HCT116 (cell line): ENCODE measurements around the gene INTS1. TPM values are rescaled to one million over a fixed set of nuclear protein-coding genes. Genes with fewer than 3 reads are reported as not detected.
A peak's percentile ranks its signal among the peaks of the same experiment; 100 is the strongest.

Experiments
- ATAC-seq: fragments of 200-7000 bp; cut with Tn5 transposase; 2 replicates; pipeline ENCODE4 v1.9.1; 2020; ENCODE audit warnings: mild to moderate bottlenecking, moderate library complexity
- BruUV-seq: library from RNA; stranded (reverse); fragments of 400-500 nt; replicated peaks from 2 replicates; lab custom pipeline; 2021; lab: Mats Ljungman, UMichigan
- CTCF ChIA-PET: fragments of 300-600 bp; sonication (Branson Sonifier 250); formaldehyde crosslinking; loops from one replicate; lab custom pipeline; 2021; ENCODE audit warnings: antibody characterized with exemption; lab: Charles Lee
- POLR2A ChIA-PET: fragments of 300-600, 350-600 bp; sonication (Branson Sonifier 250); formaldehyde crosslinking; loops from one replicate; lab custom pipeline; 2021; ENCODE audit warnings: antibody characterized with exemption; lab: Charles Lee
- RAD21 ChIA-PET, 2 experiments: fragments of 300-600 bp; sonication (Branson Sonifier 250); formaldehyde crosslinking; loops; one replicate each; lab custom pipeline; 2023; ENCODE audit warnings: low total read pairs in 2 of 2; ENCODE audit not compliant: uncharacterized antibody in 2 of 2, unreplicated experiment in 2 of 2, low non-redundant PET in 1 of 2; lab: Charles Lee
- DNase-seq: peaks from one replicate; pipeline ENCODE4 v3.0.0-alpha.2; 2010; ENCODE audit warnings: low read depth, low spot score
- H2AFZ ChIP-seq: fragments of 200-600 bp; shearing (Covaris generic), sonication (generic); 2 replicates; pipeline ENCODE4 v1.6.1; 2017; ENCODE audit warnings: low read depth, mixed run types, mixed read lengths, antibody characterized with exemption, low read length; ENCODE audit not compliant: poor library complexity, severe bottlenecking
- H3K27ac ChIP-seq: 2 replicates; pipeline ENCODE4 v1.5.1; 2012; ENCODE audit warnings: low read depth, low read length
- H3K27me3 ChIP-seq: fragments of 200-600 bp; sonication (generic); 2 replicates; pipeline ENCODE4 v1.6.1; 2016; ENCODE audit warnings: mixed run types, low read length, mixed read lengths; ENCODE audit not compliant: insufficient read depth
- H3K36me3 ChIP-seq, 2 experiments: fragments of 200-500 bp in 1 of 2; fragments of 200-600 bp in 1 of 2; sonication (Bioruptor generic) in 1 of 2; sonication (generic) in 1 of 2; 2 replicates each; pipeline versions ENCODE4 v1.5.1 to v1.6.1; 2014 to 2016; ENCODE audit warnings: low read length in 2 of 2, inconsistent platforms in 1 of 2, mixed read lengths in 1 of 2, mixed run types in 1 of 2; ENCODE audit not compliant: insufficient read depth in 2 of 2, control insufficient read depth in 1 of 2
- H3K4me1 ChIP-seq, 2 experiments: fragments of 200-600 bp in 1 of 2; sonication (generic) in 1 of 2; 2 replicates each; pipeline versions ENCODE4 v1.5.1 to v1.6.1; 2012 to 2017; ENCODE audit warnings: low read length in 2 of 2, inconsistent platforms in 1 of 2, mild to moderate bottlenecking in 1 of 2, mixed read lengths in 1 of 2, mixed run types in 1 of 2, moderate library complexity in 1 of 2; ENCODE audit not compliant: insufficient read depth in 2 of 2, control insufficient read depth in 1 of 2
- H3K4me2 ChIP-seq: fragments of 200-600 bp; sonication (generic); 2 replicates; pipeline ENCODE4 v1.6.1; 2017; ENCODE audit warnings: mixed run types, low read length, mixed read lengths
- H3K4me3 ChIP-seq, 2 experiments: fragments of 200-600 bp in 1 of 2; sonication (generic) in 1 of 2; replicated peaks in 1 of 2; 2 replicates each; pipeline ENCODE4 v1.5.1; 2011 to 2016; ENCODE audit warnings: low read length in 2 of 2, control low read depth in 1 of 2, low read depth in 1 of 2, mild to moderate bottlenecking in 1 of 2, mixed read lengths in 1 of 2, mixed run types in 1 of 2
- H3K79me2 ChIP-seq: fragments of 200-600 bp; sonication (generic); 2 replicates; pipeline ENCODE4 v1.6.1; 2017; ENCODE audit warnings: mild to moderate bottlenecking, mixed run types, low read length, moderate library complexity, mixed read lengths; ENCODE audit not compliant: insufficient read depth
- H3K9ac ChIP-seq: fragments of 200-600 bp; sonication (generic); 2 replicates; pipeline ENCODE4 v1.6.1; 2016; ENCODE audit warnings: low read length, mixed read lengths
- H3K9me2 ChIP-seq: fragments of 200-600 bp; sonication (generic), shearing (Covaris generic); 2 replicates; pipeline ENCODE4 v1.6.1; 2017; ENCODE audit warnings: mixed run types, mild to moderate bottlenecking, moderate library complexity; ENCODE audit not compliant: insufficient read depth
- H3K9me3 ChIP-seq, 2 experiments: fragments of 200-500 bp in 1 of 2; fragments of 200-600 bp in 1 of 2; sonication (Bioruptor generic) in 1 of 2; sonication (generic) in 1 of 2; 2 replicates each; pipeline ENCODE4 v1.6.1; 2014 to 2017; ENCODE audit warnings: low read length in 2 of 2, mixed read lengths in 2 of 2, inconsistent platforms in 1 of 2, low read depth in 1 of 2, mild to moderate bottlenecking in 1 of 2, mixed run types in 1 of 2, moderate library complexity in 1 of 2; ENCODE audit not compliant: control insufficient read depth in 1 of 2, insufficient read depth in 1 of 2
- H4K20me1 ChIP-seq: fragments of 200-600 bp; sonication (generic), shearing (Covaris generic); 2 replicates; pipeline ENCODE4 v1.6.1; 2017; ENCODE audit warnings: mixed run types, mild to moderate bottlenecking, moderate library complexity; ENCODE audit not compliant: insufficient read depth
- CBX3 ChIP-seq: IDR thresholded peaks from 2 replicates; pipeline ENCODE4 v1.6.1; 2012; ENCODE audit warnings: low read depth
- CEBPB ChIP-seq: IDR thresholded peaks from 2 replicates; pipeline ENCODE4 v1.6.1; 2012; ENCODE audit warnings: low read depth
- EGR1 ChIP-seq: IDR thresholded peaks from 2 replicates; pipeline ENCODE4 v1.6.1; 2012; ENCODE audit warnings: low read depth
- ELF1 ChIP-seq: IDR thresholded peaks from 2 replicates; pipeline ENCODE4 v1.6.1; 2012; ENCODE audit warnings: low read depth, borderline replicate concordance
- EZH2 ChIP-seq: fragments of 200-600 bp; sonication (generic); IDR thresholded peaks from 2 replicates; pipeline ENCODE4 v1.6.1; 2017; ENCODE audit warnings: antibody characterized with exemption, mixed run types
- FOSL1 ChIP-seq: IDR thresholded peaks from 2 replicates; pipeline ENCODE4 v1.6.1; 2012; ENCODE audit warnings: low read depth
- JUND ChIP-seq: IDR thresholded peaks from 2 replicates; pipeline ENCODE4 v1.6.1; 2012
- POLR2A ChIP-seq: IDR thresholded peaks from 2 replicates; pipeline ENCODE4 v1.7.0; 2011; ENCODE audit warnings: borderline replicate concordance; ENCODE audit not compliant: insufficient read depth, insufficient read length; ENCODE audit errors: extremely low read depth
- POLR2AphosphoS5 ChIP-seq: IDR thresholded peaks from 2 replicates; pipeline ENCODE4 v1.6.1; 2011; ENCODE audit warnings: mild to moderate bottlenecking, low read depth, low read length, moderate library complexity
- SIN3A ChIP-seq: IDR thresholded peaks from 2 replicates; pipeline ENCODE4 v1.6.1; 2012; ENCODE audit warnings: low read depth
- SP1 ChIP-seq: IDR thresholded peaks from 2 replicates; pipeline ENCODE4 v1.6.1; 2012; ENCODE audit warnings: low read depth
- SRF ChIP-seq: IDR thresholded peaks from 2 replicates; pipeline ENCODE4 v1.6.1; 2012; ENCODE audit warnings: low read depth
- YY1 ChIP-seq: IDR thresholded peaks from 2 replicates; pipeline ENCODE4 v1.6.1; 2011; ENCODE audit warnings: low read length, low read depth, moderate library complexity, mild to moderate bottlenecking; ENCODE audit not compliant: insufficient replicate concordance; ENCODE audit errors: extremely low read depth
- ZFX ChIP-seq: fragments of 450-650 bp; IDR thresholded peaks from 2 replicates; pipeline ENCODE4 v1.6.1; 2017
- ZNF274 ChIP-seq: fragments of 200-500 bp; sonication (Bioruptor generic); IDR thresholded peaks from 2 replicates; pipeline ENCODE4 v1.6.1; 2014; ENCODE audit warnings: mild to moderate bottlenecking, low read depth, low read length, inconsistent platforms
- intact Hi-C: fragments of 100-400 bp; cut with micrococcal nuclease; formaldehyde crosslinking; loops from 2 replicates; pipeline ENCODE4 v1.10.0; 2022
- total RNA-seq: library from RNA; stranded (reverse); gene quantifications from one replicate; pipeline ENCODE4 v1.2.1, GENCODE V29; 2021; ENCODE audit not compliant: unreplicated experiment
- TF ChIP-seq, protein P1 (sequence below): IDR thresholded peaks from 2 replicates; pipeline ENCODE4 v1.6.1; 2012
- TF ChIP-seq, protein P2 (sequence below): IDR thresholded peaks from 2 replicates; pipeline ENCODE4 v1.6.1; 2012; ENCODE audit warnings: low read depth

The INTS1 gene
- total RNA-seq, 1 experiment from 2014 or later = 167 TPM

DNA sequence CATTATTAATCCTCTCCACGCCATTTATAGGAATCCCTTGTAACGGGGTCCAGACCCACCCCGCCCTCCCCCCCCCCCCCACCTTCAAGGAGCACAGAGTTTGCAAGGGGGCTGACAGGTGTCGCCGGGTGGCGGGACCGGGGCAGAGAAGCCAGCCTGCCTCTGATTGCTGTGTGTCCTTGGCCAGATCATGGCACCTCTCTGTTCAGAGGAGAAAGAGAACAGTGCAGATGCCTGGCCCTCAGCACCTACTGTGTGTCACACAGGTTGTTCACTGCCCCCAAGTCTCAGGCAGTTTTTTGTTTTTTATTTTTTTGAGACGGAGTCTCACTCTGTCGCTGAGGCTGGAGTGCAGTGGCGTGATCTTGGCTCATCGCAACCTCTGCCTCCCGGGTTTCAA lies 39.5 kb downstream of the INTS1 start:
- Histone ChIP-seq H3K36me3 (no peaks in the 10 kb centered on the region), H3K9ac (no peak overlapping the region), H3K4me3 (no peak overlapping the region), H4K20me1 (no peaks in the 10 kb centered on the region), H3K79me2 (no peaks in the 10 kb centered on the region), H3K27ac (no peak overlapping the region), H3K27me3 (no peaks in the 10 kb centered on the region), H3K4me2 (no peak overlapping the region), H3K9me3 (no peaks in the 10 kb centered on the region), H2AFZ (no peak overlapping the region), H3K4me1 (peaks cover 53 to 60% of the 10 kb centered on the region in 2 experiments), H3K9me2 (no peaks in the 10 kb centered on the region)
- intact Hi-C loops = no loop called here
- ChIA-PET CTCF (no interaction called here), RAD21 (no interaction called here), POLR2A (no interaction called here)
- DNase-seq (no peak), ATAC-seq (no peak)
- no TSS peak for BruUV-seq
- TF ChIP-seq, protein P1, sequence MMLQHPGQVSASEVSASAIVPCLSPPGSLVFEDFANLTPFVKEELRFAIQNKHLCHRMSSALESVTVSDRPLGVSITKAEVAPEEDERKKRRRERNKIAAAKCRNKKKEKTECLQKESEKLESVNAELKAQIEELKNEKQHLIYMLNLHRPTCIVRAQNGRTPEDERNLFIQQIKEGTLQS = no peak
- TF ChIP-seq POLR2AphosphoS5 = 0 out of 2 replicates have a peak, but pooled peaks have one; percentile 15

GRCh38 chr7:1463676-1464223 lies 40.4 kb downstream of the INTS1 start:
- Histone ChIP-seq H3K9me3 (no peaks in the 10 kb centered on the region), H3K4me2 (peak overlapping the region; percentile 62), H3K36me3 (no peaks in the 10 kb centered on the region), H4K20me1 (no peaks in the 10 kb centered on the region), H3K4me1 (peaks cover 53 to 60% of the 10 kb centered on the region in 2 experiments), H2AFZ (no peak overlapping the region), H3K9me2 (no peaks in the 10 kb centered on the region), H3K27me3 (no peaks in the 10 kb centered on the region), H3K27ac (peak overlapping the region; percentile 83; the same call in 1 of the 2 replicates), H3K79me2 (peaks cover 3% of the 10 kb centered on the region; the same call in 1 of the 2 replicates), H3K4me3 (no peak overlapping the region), H3K9ac (0 out of 2 replicates have a peak overlapping the region, but pooled peaks have one; percentile 53)
- no peak for DNase-seq
- ChIA-PET CTCF (interaction anchor here (3.3 kb wide), 1 partner anchor 10 kb away, joined by 14 read pairs; no protein-coding TSS in a partner anchor), RAD21 (no interaction called here), POLR2A (interaction anchor here (0.5 kb wide), 1 partner anchor 488 kb away, joined by 4 read pairs; the partner anchor contains the start of gene COX19)
- no peak for ATAC-seq
- intact Hi-C loops = no loop called here
- no peak for TF ChIP-seq POLR2A
- no peak for TF ChIP-seq ZFX
- TF ChIP-seq EGR1 = no peak
- no peak for TF ChIP-seq YY1
- no peak for TF ChIP-seq ZNF274
- no peak for TF ChIP-seq CBX3
- TF ChIP-seq ELF1 = no peak
- TF ChIP-seq SRF = no peak
- TF ChIP-seq POLR2AphosphoS5 = no peak; the same call in 1 of the 2 replicates
- TF ChIP-seq SP1 = no peak
- no peak for TF ChIP-seq FOSL1
- TF ChIP-seq CEBPB = no peak
- TF ChIP-seq, protein P2, sequence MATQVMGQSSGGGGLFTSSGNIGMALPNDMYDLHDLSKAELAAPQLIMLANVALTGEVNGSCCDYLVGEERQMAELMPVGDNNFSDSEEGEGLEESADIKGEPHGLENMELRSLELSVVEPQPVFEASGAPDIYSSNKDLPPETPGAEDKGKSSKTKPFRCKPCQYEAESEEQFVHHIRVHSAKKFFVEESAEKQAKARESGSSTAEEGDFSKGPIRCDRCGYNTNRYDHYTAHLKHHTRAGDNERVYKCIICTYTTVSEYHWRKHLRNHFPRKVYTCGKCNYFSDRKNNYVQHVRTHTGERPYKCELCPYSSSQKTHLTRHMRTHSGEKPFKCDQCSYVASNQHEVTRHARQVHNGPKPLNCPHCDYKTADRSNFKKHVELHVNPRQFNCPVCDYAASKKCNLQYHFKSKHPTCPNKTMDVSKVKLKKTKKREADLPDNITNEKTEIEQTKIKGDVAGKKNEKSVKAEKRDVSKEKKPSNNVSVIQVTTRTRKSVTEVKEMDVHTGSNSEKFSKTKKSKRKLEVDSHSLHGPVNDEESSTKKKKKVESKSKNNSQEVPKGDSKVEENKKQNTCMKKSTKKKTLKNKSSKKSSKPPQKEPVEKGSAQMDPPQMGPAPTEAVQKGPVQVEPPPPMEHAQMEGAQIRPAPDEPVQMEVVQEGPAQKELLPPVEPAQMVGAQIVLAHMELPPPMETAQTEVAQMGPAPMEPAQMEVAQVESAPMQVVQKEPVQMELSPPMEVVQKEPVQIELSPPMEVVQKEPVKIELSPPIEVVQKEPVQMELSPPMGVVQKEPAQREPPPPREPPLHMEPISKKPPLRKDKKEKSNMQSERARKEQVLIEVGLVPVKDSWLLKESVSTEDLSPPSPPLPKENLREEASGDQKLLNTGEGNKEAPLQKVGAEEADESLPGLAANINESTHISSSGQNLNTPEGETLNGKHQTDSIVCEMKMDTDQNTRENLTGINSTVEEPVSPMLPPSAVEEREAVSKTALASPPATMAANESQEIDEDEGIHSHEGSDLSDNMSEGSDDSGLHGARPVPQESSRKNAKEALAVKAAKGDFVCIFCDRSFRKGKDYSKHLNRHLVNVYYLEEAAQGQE = no peak
- TF ChIP-seq EZH2 = no peak
- TF ChIP-seq JUND = no peak
- no peak for TF ChIP-seq SIN3A
- BruUV-seq = no TSS peak
